Measurements from ENCODE around the gene TMEM178B.
"Not testable (repeated sequence)": the region's sequence is repeated elsewhere in the genome, so short reads cannot be mapped to it uniquely, and the experiment has no call there.

TMEM178B gene

DNA sequence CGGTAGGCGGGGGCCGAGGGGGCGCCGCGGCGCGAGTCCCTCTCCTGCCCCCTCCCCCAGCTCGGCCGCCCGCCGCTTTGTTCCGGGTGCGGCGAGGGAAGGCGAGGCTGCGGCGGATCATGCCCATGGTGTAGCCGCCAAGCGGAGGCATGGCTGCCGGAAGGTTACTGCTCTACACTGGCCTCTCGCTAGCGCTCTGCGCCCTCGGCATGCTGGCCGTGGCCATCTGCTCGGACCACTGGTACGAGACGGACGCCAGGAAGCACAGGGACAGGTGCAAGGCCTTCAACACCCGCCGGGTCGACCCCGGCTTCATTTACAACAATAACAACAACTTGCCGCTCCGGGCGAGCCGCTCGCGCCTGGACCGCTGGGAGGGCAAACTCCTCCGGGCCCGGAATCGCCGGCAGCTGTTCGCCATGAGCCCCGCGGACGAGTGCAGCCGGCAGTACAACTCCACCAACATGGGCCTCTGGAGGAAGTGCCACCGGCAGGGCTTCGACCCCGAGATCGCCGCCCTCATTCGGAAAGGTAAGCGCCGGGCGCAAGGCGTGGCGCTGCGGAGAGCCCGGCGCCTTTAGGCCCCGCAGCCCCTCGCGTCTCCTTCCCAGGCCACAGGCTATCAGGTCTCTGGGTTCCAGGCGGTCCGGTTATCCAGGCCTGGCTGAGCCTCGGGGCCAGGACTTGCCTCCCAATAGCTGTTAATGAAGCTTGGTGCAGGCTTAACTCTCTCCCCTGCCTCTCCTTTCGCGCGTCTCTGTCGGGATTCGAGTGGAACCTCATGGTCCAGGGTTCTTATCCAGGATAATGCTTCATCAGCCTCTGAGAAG, 513 bp downstream of the TMEM178B start:
- DNase-seq (ENCODE audit: low read depth) = no peak
- H3K4me3 ChIP-seq (ENCODE audit: low read depth, low read length) = no peak overlapping the region
- TF ChIP-seq, protein P1, sequence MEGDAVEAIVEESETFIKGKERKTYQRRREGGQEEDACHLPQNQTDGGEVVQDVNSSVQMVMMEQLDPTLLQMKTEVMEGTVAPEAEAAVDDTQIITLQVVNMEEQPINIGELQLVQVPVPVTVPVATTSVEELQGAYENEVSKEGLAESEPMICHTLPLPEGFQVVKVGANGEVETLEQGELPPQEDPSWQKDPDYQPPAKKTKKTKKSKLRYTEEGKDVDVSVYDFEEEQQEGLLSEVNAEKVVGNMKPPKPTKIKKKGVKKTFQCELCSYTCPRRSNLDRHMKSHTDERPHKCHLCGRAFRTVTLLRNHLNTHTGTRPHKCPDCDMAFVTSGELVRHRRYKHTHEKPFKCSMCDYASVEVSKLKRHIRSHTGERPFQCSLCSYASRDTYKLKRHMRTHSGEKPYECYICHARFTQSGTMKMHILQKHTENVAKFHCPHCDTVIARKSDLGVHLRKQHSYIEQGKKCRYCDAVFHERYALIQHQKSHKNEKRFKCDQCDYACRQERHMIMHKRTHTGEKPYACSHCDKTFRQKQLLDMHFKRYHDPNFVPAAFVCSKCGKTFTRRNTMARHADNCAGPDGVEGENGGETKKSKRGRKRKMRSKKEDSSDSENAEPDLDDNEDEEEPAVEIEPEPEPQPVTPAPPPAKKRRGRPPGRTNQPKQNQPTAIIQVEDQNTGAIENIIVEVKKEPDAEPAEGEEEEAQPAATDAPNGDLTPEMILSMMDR (IDR thresholded peaks at IDR 0.05; ENCODE audit: control insufficient read depth, extremely low read depth, insufficient read depth) = no peak

DNA sequence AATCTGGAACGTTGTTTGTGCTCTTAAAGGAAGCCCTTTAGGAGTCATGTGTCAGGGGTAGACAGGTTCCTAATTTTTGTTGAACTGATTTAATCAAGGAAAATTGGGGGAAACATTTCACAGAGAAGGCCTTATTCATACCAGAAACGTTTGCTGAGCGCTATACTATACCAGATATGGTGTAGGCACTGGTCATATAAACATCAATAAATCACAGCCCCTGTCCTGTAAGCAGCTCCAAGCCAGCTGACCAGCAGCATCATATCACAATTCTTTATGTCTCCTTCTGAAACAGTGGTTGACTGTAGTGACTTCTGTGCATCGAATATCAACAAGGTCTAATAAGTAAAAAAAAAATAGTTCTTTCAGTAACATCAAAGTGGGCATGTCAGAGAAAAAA, 1.1 kb downstream of the TMEM178B start:
- no peak overlapping the region for H3K4me3 ChIP-seq (ENCODE audit: low read depth, low read length)
- DNase-seq (ENCODE audit: low read depth) = no peak
- TF ChIP-seq, protein P1 (IDR thresholded peaks at IDR 0.05; ENCODE audit: control insufficient read depth, extremely low read depth, insufficient read depth) = no peak

DNA sequence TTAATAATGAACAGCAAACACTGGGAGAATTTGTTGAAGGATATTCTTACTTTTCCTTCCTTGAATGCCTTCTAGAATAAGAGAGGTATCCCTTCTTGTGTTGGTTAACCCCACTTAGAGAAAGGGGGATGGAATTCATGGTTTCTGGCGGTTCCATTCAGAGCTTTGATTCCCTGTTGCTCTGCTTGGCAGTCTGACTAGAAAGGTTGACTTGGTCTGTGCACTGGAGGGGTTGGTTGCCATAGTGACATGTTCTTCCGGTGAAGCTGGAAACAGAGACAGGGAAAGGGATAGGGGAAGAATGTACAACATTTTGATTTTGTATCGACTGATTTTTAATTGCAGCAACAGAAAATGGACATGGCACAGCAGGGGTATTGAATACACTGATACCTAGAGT, 2.5 kb downstream of the TMEM178B start:
- DNase-seq (ENCODE audit: low read depth) = no peak
- TF ChIP-seq, protein P1 (IDR thresholded peaks at IDR 0.05; ENCODE audit: control insufficient read depth, extremely low read depth, insufficient read depth) = no peak
- H3K4me3 ChIP-seq (ENCODE audit: low read depth, low read length) = no peak overlapping the region

DNA sequence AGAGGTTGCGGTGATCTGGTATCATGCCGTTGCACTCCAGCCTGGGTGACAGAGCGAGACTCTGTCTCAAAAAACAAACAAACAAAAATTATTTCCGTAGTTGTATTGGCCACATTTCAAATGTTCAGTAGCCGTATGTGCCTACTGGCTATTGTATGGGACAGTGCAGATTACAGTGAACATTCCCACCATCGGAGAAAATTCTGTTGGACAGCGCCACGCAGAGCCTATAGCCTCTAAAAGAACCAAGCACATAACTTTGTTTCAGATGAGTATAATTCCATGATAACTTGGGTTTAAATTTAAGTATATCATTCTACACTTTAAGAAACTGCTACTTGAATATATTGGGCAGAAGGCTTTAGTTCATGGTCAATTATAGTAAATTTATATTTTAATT, 5.4 kb downstream of the TMEM178B start:
- no peak for DNase-seq (ENCODE audit: low read depth)
- no peak overlapping the region for H3K4me3 ChIP-seq (ENCODE audit: low read depth, low read length)
- TF ChIP-seq, protein P1 (IDR thresholded peaks at IDR 0.05; ENCODE audit: control insufficient read depth, extremely low read depth, insufficient read depth) = no peak

DNA sequence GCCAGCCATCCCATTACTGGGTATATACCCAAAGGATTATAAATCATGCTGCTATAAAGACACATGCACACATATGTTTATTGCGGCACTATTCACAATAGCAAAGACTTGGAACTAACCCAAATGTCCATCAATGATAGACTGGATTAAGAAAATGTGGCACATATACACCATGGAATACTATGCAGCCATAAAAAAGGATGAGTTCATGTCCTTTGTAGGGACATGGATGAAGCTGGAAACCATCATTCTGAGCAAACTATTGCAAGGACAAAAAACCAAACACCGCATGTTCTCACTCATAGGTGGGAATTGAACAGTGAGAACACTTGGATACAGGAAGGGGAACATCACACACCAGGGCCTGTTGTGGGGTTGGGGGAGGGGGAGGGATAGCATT, 15.6 kb downstream of the TMEM178B start:
- not testable (repeated sequence) for H3K4me3 ChIP-seq (ENCODE audit: low read depth, low read length); DNase-seq (ENCODE audit: low read depth)

DNA sequence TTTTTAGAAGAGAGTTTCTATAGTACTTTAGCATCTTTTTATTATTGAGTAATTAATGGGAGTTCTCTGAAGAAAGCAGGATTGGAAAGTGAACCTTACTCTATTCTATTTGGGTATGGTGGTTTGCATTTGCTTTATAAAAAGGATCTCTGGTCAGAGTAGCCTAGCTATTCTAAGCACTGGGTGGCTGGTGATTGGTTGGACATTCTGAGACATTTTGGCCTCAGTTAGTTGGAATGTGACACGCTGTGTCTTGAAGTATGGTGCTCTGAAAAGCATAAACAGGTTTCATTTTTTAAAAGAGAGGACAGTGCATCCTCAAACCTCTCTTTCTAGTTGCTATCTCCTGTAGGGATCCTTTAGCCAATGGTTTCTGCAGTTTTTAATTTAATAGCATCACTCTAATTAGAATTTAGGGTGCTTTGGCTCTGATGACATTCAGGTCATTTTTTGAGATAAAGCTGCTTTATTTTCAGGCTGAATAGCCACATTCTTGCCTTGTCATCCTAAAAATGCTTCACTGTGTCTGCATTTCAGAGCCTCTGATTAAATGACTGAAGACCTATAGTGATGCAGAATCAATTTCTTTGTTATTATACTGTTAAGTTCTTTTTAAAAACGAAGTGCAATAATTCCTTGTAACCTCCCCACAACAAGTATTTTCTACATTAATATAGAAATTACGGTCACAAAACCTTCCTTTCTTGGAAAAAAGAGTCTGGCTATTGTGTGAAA, 20.6 kb downstream of the TMEM178B start:
- DNase-seq (ENCODE audit: low read depth) = no peak
- no peak overlapping the region for H3K4me3 ChIP-seq (ENCODE audit: low read depth, low read length)
- TF ChIP-seq, protein P1 (IDR thresholded peaks at IDR 0.05; ENCODE audit: control insufficient read depth, extremely low read depth, insufficient read depth) = no peak

DNA sequence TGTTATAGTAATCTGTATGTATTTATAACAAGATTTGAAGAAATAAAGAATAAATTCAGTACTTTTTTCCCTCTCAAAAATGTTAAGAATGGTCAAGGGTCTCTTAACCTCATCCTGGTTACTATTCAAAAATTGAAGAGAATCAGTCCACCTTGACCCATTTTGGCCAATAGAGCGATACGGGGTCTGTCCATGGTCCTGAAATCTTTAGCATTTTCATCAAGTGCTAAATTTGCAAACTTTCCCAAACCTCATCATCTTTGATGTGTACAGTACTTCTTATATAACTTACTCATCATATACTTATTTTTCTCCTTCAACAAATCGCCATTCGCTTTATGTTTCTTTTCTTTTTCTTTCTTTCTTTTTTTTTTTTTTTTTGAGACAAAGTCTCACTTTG, 23.6 kb downstream of the TMEM178B start:
- no peak for DNase-seq (ENCODE audit: low read depth)
- TF ChIP-seq, protein P1 (IDR thresholded peaks at IDR 0.05; ENCODE audit: control insufficient read depth, extremely low read depth, insufficient read depth) = no peak
- H3K4me3 ChIP-seq (ENCODE audit: low read depth, low read length) = no peak overlapping the region
